GM12892 (cell line): ENCODE measurements around the gene DGKB.

Source experiments
- POLR2A ChIP-seq: IDR thresholded peaks from 2 replicates; pipeline ENCODE4 v1.6.1; 2011; ENCODE audit warnings: low read depth, low read length, control low read depth
- POLR2AphosphoS5 ChIP-seq: IDR thresholded peaks from 2 replicates; pipeline ENCODE4 v1.6.1; 2011; ENCODE audit warnings: low read depth, low read length, control low read depth
- TAF1 ChIP-seq: IDR thresholded peaks from 2 replicates; pipeline ENCODE4 v1.6.1; 2011; ENCODE audit warnings: low read depth, mild to moderate bottlenecking, control low read depth, low read length, borderline replicate concordance

DNA sequence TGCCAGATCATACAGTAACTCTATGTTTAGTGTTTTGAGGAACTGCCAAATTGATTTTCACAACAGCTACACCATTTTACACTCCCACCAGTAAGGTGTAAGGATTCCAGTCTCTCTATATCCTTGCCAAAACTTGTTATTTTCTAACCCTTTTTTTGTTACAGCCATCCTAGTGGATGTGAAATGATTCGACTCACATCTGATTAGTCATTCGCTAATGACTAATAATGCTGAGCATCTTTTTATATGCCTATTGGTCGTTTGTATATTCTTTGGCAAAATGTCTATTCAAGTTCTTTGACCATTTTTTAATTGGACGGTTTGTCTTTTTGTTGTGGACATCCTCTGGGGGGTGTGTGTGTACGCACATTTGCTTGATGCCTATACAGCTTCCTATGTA lies 142.8 kb downstream of the DGKB start:
- TF ChIP-seq POLR2A (no peak), TAF1 (no peak), POLR2AphosphoS5 (no peak)
